Memory B cell (primary cell): Measurements from ENCODE around the gene C1orf159.

Experiments
- ATAC-seq: fragments of 150-1000 bp; cut with Tn5 transposase; 2 replicates; pipeline ENCODE4 v1.10.0; 2021; ENCODE audit warnings: low read depth, mild to moderate bottlenecking, moderate library complexity
- DNase-seq, 2 donors: peaks; one replicate each; pipeline ENCODE4 v3.0.0; 2022; ENCODE audit warnings: low spot score in 2 of 2
- H3K27ac Mint-ChIP-seq: one replicate; pipeline ENCODE4 v1.8.0; 2022; ENCODE audit warnings: mild to moderate bottlenecking, moderate library complexity, mixed read lengths
- H3K27me3 Mint-ChIP-seq: one replicate; pipeline ENCODE4 v1.8.0; 2022; ENCODE audit warnings: mixed read lengths
- H3K36me3 Mint-ChIP-seq: one replicate; pipeline ENCODE4 v1.8.0; 2022; ENCODE audit warnings: mild to moderate bottlenecking, mixed read lengths
- H3K4me1 Mint-ChIP-seq: one replicate; pipeline ENCODE4 v1.8.0; 2022; ENCODE audit warnings: mixed read lengths
- H3K4me3 Mint-ChIP-seq: one replicate; pipeline ENCODE4 v1.8.0; 2022; ENCODE audit warnings: mild to moderate bottlenecking, moderate library complexity, mixed read lengths
- H3K9me3 Mint-ChIP-seq: one replicate; pipeline ENCODE4 v1.8.0; 2022; ENCODE audit warnings: mixed read lengths

Gene C1orf159

GRCh38 chr1:1121611-1122077 is 5.8 kb upstream of the C1orf159 start:
- H3K4me3 Mint-ChIP-seq, result no peak overlapping the region
- peak; percentile 37 for ATAC-seq
- peak overlapping the region; percentile 68 for H3K27ac Mint-ChIP-seq
- no peaks in the 10 kb centered on the region for H3K9me3 Mint-ChIP-seq
- H3K36me3 Mint-ChIP-seq, result no peaks in the 10 kb centered on the region
- peaks cover 9% of the 10 kb centered on the region for H3K4me1 Mint-ChIP-seq
- no peak for DNase-seq
- H3K27me3 Mint-ChIP-seq, result peaks cover 3% of the 10 kb centered on the region

- H3K27me3 Mint-ChIP-seq, result peaks cover 3% of the 10 kb centered on the region
- no peak for DNase-seq
- no peaks in the 10 kb centered on the region for H3K36me3 Mint-ChIP-seq
- H3K4me1 Mint-ChIP-seq, result peaks cover 9% of the 10 kb centered on the region
- no peak for ATAC-seq
- no peak overlapping the region for H3K27ac Mint-ChIP-seq
- no peak overlapping the region for H3K4me3 Mint-ChIP-seq
- no peaks in the 10 kb centered on the region for H3K9me3 Mint-ChIP-seq
These were observed 5.1 kb upstream of the C1orf159 start for GRCh38 chr1:1120866-1121591.

- Mint-ChIP-seq H3K4me1 (peaks cover 9% of the 10 kb centered on the region), H3K27ac (no peak overlapping the region), H3K36me3 (no peaks in the 10 kb centered on the region), H3K4me3 (no peak overlapping the region), H3K9me3 (no peaks in the 10 kb centered on the region), H3K27me3 (peaks cover 3% of the 10 kb centered on the region)
- no peak for ATAC-seq
- DNase-seq, result no peak
These were observed 4.2 kb upstream of the C1orf159 start for GRCh38 chr1:1120096-1120495.

- Mint-ChIP-seq H3K4me3 (no peak overlapping the region), H3K27ac (no peak overlapping the region), H3K4me1 (peaks cover 9% of the 10 kb centered on the region), H3K36me3 (no peaks in the 10 kb centered on the region), H3K9me3 (no peaks in the 10 kb centered on the region), H3K27me3 (peaks cover 3% of the 10 kb centered on the region)
- ATAC-seq (no peak), DNase-seq (no peak)
These were observed 3.5 kb upstream of the C1orf159 start for GRCh38 chr1:1119272-1119890.

- Mint-ChIP-seq H3K4me3 (no peak overlapping the region), H3K36me3 (no peaks in the 10 kb centered on the region), H3K27me3 (peaks cover 3% of the 10 kb centered on the region), H3K9me3 (no peaks in the 10 kb centered on the region), H3K4me1 (peaks cover 6% of the 10 kb centered on the region), H3K27ac (no peak overlapping the region)
- ATAC-seq (no peak), DNase-seq (no peak)
These were observed 3.0 kb upstream of the C1orf159 start for GRCh38 chr1:1118876-1119220.

GRCh38 chr1:1118011-1118875 is 2.4 kb upstream of the C1orf159 start:
- no peak for DNase-seq
- H3K4me3 Mint-ChIP-seq, result no peak overlapping the region
- peaks cover 3% of the 10 kb centered on the region for H3K36me3 Mint-ChIP-seq
- H3K4me1 Mint-ChIP-seq, result no peaks in the 10 kb centered on the region
- no peak for ATAC-seq
- peaks cover 3% of the 10 kb centered on the region for H3K27me3 Mint-ChIP-seq
- no peak overlapping the region for H3K27ac Mint-ChIP-seq
- peaks cover 2% of the 10 kb centered on the region for H3K9me3 Mint-ChIP-seq

- Mint-ChIP-seq H3K4me1 (peaks cover 3% of the 10 kb centered on the region), H3K27ac (no peak overlapping the region), H3K27me3 (peaks cover 3% of the 10 kb centered on the region), H3K36me3 (peaks cover 10% of the 10 kb centered on the region), H3K9me3 (peaks cover 6% of the 10 kb centered on the region), H3K4me3 (peak overlapping the region; percentile 60)
- DNase-seq, result no peak
- ATAC-seq, result no peak
These were observed 1.6 kb upstream of the C1orf159 start for GRCh38 chr1:1117469-1117831.

- Mint-ChIP-seq H3K27ac (no peak overlapping the region), H3K36me3 (peaks cover 14% of the 10 kb centered on the region), H3K4me1 (peaks cover 4% of the 10 kb centered on the region), H3K4me3 (peak overlapping the region; percentile 63), H3K9me3 (peaks cover 7% of the 10 kb centered on the region), H3K27me3 (peaks cover 3% of the 10 kb centered on the region)
- DNase-seq (peak in 1 of 2 donors; percentile 33), ATAC-seq (peak; percentile 2)
These were observed 996 bp upstream of the C1orf159 start for GRCh38 chr1:1116701-1117468.

- peaks cover 14% of the 10 kb centered on the region for H3K36me3 Mint-ChIP-seq
- H3K27me3 Mint-ChIP-seq, result peaks cover 3% of the 10 kb centered on the region
- peaks cover 4% of the 10 kb centered on the region for H3K4me1 Mint-ChIP-seq
- no peak for DNase-seq
- H3K4me3 Mint-ChIP-seq, result peak overlapping the region; percentile 88
- ATAC-seq, result no peak
- H3K9me3 Mint-ChIP-seq, result peaks cover 7% of the 10 kb centered on the region
- peak overlapping the region; percentile 92 for H3K27ac Mint-ChIP-seq
These were observed 628 bp downstream of the C1orf159 start for GRCh38 chr1:1115136-1115785.

- ATAC-seq (no peak), DNase-seq (no peak)
- peak overlapping the region; percentile 81 for H3K4me3 Mint-ChIP-seq
- peaks cover 14% of the 10 kb centered on the region for H3K36me3 Mint-ChIP-seq
- H3K9me3 Mint-ChIP-seq, result peaks cover 7% of the 10 kb centered on the region
- H3K27me3 Mint-ChIP-seq, result peaks cover 3% of the 10 kb centered on the region
- H3K4me1 Mint-ChIP-seq, result peaks cover 4% of the 10 kb centered on the region
- peak overlapping the region; percentile 28 for H3K27ac Mint-ChIP-seq
These were observed 1.5 kb downstream of the C1orf159 start for GRCh38 chr1:1114431-1114830.

GRCh38 chr1:1112237-1112985 is 3.5 kb downstream of the C1orf159 start:
- Mint-ChIP-seq H3K9me3 (peaks cover 7% of the 10 kb centered on the region), H3K4me3 (no peak overlapping the region), H3K4me1 (peaks cover 7% of the 10 kb centered on the region), H3K27ac (peak overlapping the region; percentile 63), H3K27me3 (no peaks in the 10 kb centered on the region), H3K36me3 (peaks cover 14% of the 10 kb centered on the region)
- DNase-seq, result no peak
- ATAC-seq, result no peak

GRCh38 chr1:1111516-1112236 is 4.2 kb downstream of the C1orf159 start:
- no peaks in the 10 kb centered on the region for H3K27me3 Mint-ChIP-seq
- H3K36me3 Mint-ChIP-seq, result peaks cover 14% of the 10 kb centered on the region
- no peak overlapping the region for H3K4me3 Mint-ChIP-seq
- no peak for ATAC-seq
- peaks cover 7% of the 10 kb centered on the region for H3K4me1 Mint-ChIP-seq
- H3K9me3 Mint-ChIP-seq, result peaks cover 7% of the 10 kb centered on the region
- no peak for DNase-seq
- no peak overlapping the region for H3K27ac Mint-ChIP-seq
